ENCODE data around the gene CRIP1.

Gene CRIP1

GRCh38 chr14:105495101-105495989, 8.7 kb downstream of the CRIP1 start:
- no peak for DNase-seq

- no peak for DNase-seq
These were observed 9.5 kb downstream of the CRIP1 start for GRCh38 chr14:105495990-105496830.

- DNase-seq, result no peak
These were observed 10.3 kb downstream of the CRIP1 start for GRCh38 chr14:105496831-105497591.

GRCh38 chr14:105497671-105498429, 11.2 kb downstream of the CRIP1 start:
- no peak for DNase-seq

GRCh38 chr14:105498430-105499255, 12.0 kb downstream of the CRIP1 start:
- no peak for DNase-seq

- DNase-seq, result no peak
These were observed 12.8 kb downstream of the CRIP1 start for GRCh38 chr14:105499256-105500035.

- DNase-seq, result no peak
These were observed 13.5 kb downstream of the CRIP1 start for GRCh38 chr14:105500036-105500725.

GRCh38 chr14:105500726-105501101, 14.0 kb downstream of the CRIP1 start:
- no peak for DNase-seq

GRCh38 chr14:105501504-105502291, 15.0 kb downstream of the CRIP1 start:
- DNase-seq, result no peak

GRCh38 chr14:105502446-105503295, 16.0 kb downstream of the CRIP1 start:
- no peak for DNase-seq

- DNase-seq, result no peak
These were observed 16.6 kb downstream of the CRIP1 start for GRCh38 chr14:105503296-105503640.

GRCh38 chr14:105503935-105504692, 17.4 kb downstream of the CRIP1 start:
- no peak for DNase-seq

- DNase-seq, result no peak
These were observed 18.4 kb downstream of the CRIP1 start for GRCh38 chr14:105505101-105505500.

GRCh38 chr14:105507247-105507646, 20.6 kb downstream of the CRIP1 start:
- DNase-seq, result no peak

- no peak for DNase-seq
These were observed 21.4 kb downstream of the CRIP1 start for GRCh38 chr14:105508069-105508468.

- no peak for DNase-seq
These were observed 21.9 kb downstream of the CRIP1 start for GRCh38 chr14:105508601-105509000.

GRCh38 chr14:105517096-105517495, 30.4 kb downstream of the CRIP1 start:
- no peak for DNase-seq
